Left cardiac atrium (tissue), 4 donors: Measurements from ENCODE around the gene FADS1. TPM values are rescaled to one million over a fixed set of nuclear protein-coding genes. Genes with fewer than 3 reads are reported as not detected.
A peak's percentile ranks its signal among the peaks of the same experiment; 100 is the strongest.

Source experiments
- ATAC-seq, 2 donors: fragments of 200-7000 bp; cut with Tn5 transposase; one replicate each; pipeline ENCODE4 v1.9.1; 2020; ENCODE audit warnings: mild to moderate bottlenecking in 2 of 2, moderate library complexity in 2 of 2
- DNase-seq: peaks from one replicate; pipeline ENCODE4 v3.0.0-alpha.2; 2020
- intact Hi-C, 2 donors: fragments of 100-400 bp; cut with DNase I; formaldehyde crosslinking; loops; one replicate each; pipeline versions ENCODE4 v1.14.1 to v1.15.1; 2022 to 2023
- total RNA-seq, 2 donors: library from RNA; stranded (reverse); fragmentation: NEBNext Ultra II Directional; extraction: Animal tissue kit (Norgen Biotek cat#: 25700); gene quantifications; one replicate each; pipeline ENCODE4 v1.2.1, GENCODE V29; 2021
- donor health status: DM: no; HTN: yes; CAD: no.
- donor health status: DM: no; HTN: yes; CAD: no; lungs with severe emphysema.
- donor health status: DM: yes; HTN: yes; CAD: no.
- donor health status: Dilated cardiomyopathy.

Gene FADS1
- total RNA-seq, 2 donors from 2014 or later: 44.9 to 54.1 TPM

GRCh38 chr11:61805146-61805545 is 11.7 kb downstream of the FADS1 start:
- intact Hi-C loops: loop anchor here in 1 of 2 donors (10.0 kb wide), 2 partner anchors 60 to 270 kb away; no protein-coding TSS in a partner anchor

GRCh38 chr11:61803889-61804647 is 12.7 kb downstream of the FADS1 start:
- no peak for DNase-seq
- intact Hi-C loops: loop anchor here in 1 of 2 donors (5.0 to 10.0 kb wide), 3 partner anchors 61 to 271 kb away; partner anchors contain the start of gene BEST1
- ATAC-seq: no peak

More at GRCh38 chr11:61805146-61805545, 11.7 kb downstream of the FADS1 start:
- DNase-seq: no peak
- no peak for ATAC-seq

GRCh38 chr11:61802605-61803004 is 14.2 kb downstream of the FADS1 start:
- ATAC-seq (no peak), DNase-seq (no peak)
- intact Hi-C loops: loop anchor here in 1 of 2 donors (5.0 to 10.0 kb wide), 3 partner anchors 62 to 272 kb away; partner anchors contain the start of gene BEST1

- no peak for DNase-seq
- intact Hi-C loops: loop anchor here in 1 of 2 donors (5.0 to 10.0 kb wide), 3 partner anchors 64 to 274 kb away; partner anchors contain the start of gene BEST1
- ATAC-seq: no peak
These were observed 16.2 kb downstream of the FADS1 start for GRCh38 chr11:61800331-61801281.

- ATAC-seq (no peak), DNase-seq (no peak)
- intact Hi-C loops: loop anchor here (5.0 to 10.0 kb wide), 5 partner anchors 65 to 308 kb away; partner anchors contain the start of gene BEST1 (in 1 of the 2)
These were observed 17.0 kb downstream of the FADS1 start for GRCh38 chr11:61799665-61800284.

- ATAC-seq (peak; percentile 15 to 38), DNase-seq (peak; percentile 82)
- intact Hi-C loops: loop anchor here in 1 of 2 donors (2.0 to 5.0 kb wide), 4 partner anchors 100 to 310 kb away; no protein-coding TSS in a partner anchor
These were observed 19.4 kb downstream of the FADS1 start for GRCh38 chr11:61797263-61797944.

GRCh38 chr11:61795876-61796526 is 20.8 kb downstream of the FADS1 start:
- DNase-seq (no peak), ATAC-seq (no peak)
- intact Hi-C loops: loop anchor here in 1 of 2 donors (2.0 to 5.0 kb wide), 4 partner anchors 101 to 311 kb away; no protein-coding TSS in a partner anchor

GRCh38 chr11:61795459-61795858 is 21.3 kb downstream of the FADS1 start:
- intact Hi-C loops: loop anchor here in 1 of 2 donors (5.0 kb wide), 2 partner anchors 102 to 312 kb away; no protein-coding TSS in a partner anchor
- ATAC-seq (no peak), DNase-seq (no peak)

GRCh38 chr11:61794579-61794978 is 22.2 kb downstream of the FADS1 start:
- DNase-seq (no peak), ATAC-seq (no peak)
- intact Hi-C loops: no loop called here

GRCh38 chr11:61793829-61794204 is 23.0 kb downstream of the FADS1 start:
- intact Hi-C loops: no loop called here
- ATAC-seq: no peak
- no peak for DNase-seq

GRCh38 chr11:61793083-61793828 is 23.5 kb downstream of the FADS1 start:
- DNase-seq (no peak), ATAC-seq (no peak)
- intact Hi-C loops: no loop called here

GRCh38 chr11:61792310-61793082 is 24.3 kb downstream of the FADS1 start, which contains the start of the genes FEN1 and TMEM258:
Gene FEN1 (plus strand): TSS chr11:61792911. CDS start chr11:61795362, 2,451 bp downstream.
Gene TMEM258 (minus strand): TSS chr11:61792599. CDS start chr11:61792558, 41 bp downstream.
- intact Hi-C loops: no loop called here
- DNase-seq (peak; percentile 93), ATAC-seq (peak; percentile 90 to 92)

- DNase-seq (peak; percentile 86), ATAC-seq (peak; percentile 74 to 77)
- intact Hi-C loops: no loop called here
These were observed 25.0 kb downstream of the FADS1 start for GRCh38 chr11:61791737-61792309.

- intact Hi-C loops: no loop called here
- ATAC-seq: peak in 1 of 2 donors; percentile 4
- DNase-seq: no peak
These were observed 28.8 kb downstream of the FADS1 start for GRCh38 chr11:61787928-61788491.

GRCh38 chr11:61785837-61786402 is 30.9 kb downstream of the FADS1 start:
- intact Hi-C loops: no loop called here
- ATAC-seq (no peak), DNase-seq (no peak)
